Esophagus muscularis mucosa (tissue), 3 donors: ENCODE measurements around the gene MCF2L.
A peak's percentile ranks its signal among the peaks of the same experiment; 100 is the strongest.

Experiments used
- POLR2A ChIP-seq: fragments of 450-650 bp; IDR thresholded peaks from one replicate; pipeline ENCODE4 v1.6.1; 2017; ENCODE audit warnings: antibody characterized with exemption, moderate library complexity, mild to moderate bottlenecking, low read depth
- POLR2AphosphoS5 ChIP-seq, 2 donors: sonication (generic); formaldehyde crosslinking; IDR thresholded peaks; one replicate each; pipeline ENCODE4 v1.6.1; 2017; ENCODE audit warnings: antibody characterized with exemption in 2 of 2
- TF ChIP-seq, protein P1 (sequence below), 3 experiments: fragments of 200-600 bp in 2 of 3; fragments of 450-650 bp in 1 of 3; sonication (generic) in 2 of 3; IDR thresholded peaks; one replicate each; pipeline ENCODE4 v1.5.1; 2017 to 2019; ENCODE audit warnings: antibody characterized with exemption in 3 of 3, mild to moderate bottlenecking in 2 of 3, moderate library complexity in 1 of 3

DNA sequence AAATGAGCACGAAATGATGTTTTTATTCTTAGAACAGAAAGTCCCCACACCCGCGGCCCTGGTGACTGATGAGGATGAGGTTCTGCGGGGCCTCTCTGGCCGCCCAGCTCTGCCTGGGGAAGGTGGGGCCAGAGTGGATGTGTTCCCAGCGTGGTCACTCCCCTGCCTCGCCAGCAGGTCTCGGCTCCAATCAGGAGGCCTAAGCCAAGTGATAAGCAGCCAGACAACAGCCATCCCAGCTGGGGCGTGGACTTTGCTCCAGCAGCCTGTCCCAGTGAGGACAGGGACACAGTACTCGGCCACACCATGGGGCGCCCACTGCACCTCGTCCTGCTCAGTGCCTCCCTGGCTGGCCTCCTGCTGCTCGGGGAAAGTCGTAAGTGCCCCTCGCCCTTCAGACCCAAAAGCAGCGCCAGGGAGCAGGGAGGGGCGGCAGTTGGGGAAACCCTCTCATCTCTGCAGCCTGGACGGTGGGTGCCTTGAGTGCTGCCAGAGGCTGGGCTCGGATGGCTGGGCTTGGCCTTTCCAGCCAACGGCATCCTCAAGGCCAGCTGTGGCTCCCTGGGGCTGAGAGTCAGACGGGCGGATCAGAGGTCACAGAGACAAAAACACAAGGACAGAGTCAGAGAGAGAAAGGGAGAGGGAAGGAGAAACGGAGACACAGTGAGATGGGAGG lies 153.7 kb downstream of the MCF2L start, which contains the start of gene F10:
- TF ChIP-seq POLR2AphosphoS5 (IDR thresholded peaks at IDR 0.05) (peak; percentile 31 to 41), POLR2A (no peak)
- TF ChIP-seq, protein P1, sequence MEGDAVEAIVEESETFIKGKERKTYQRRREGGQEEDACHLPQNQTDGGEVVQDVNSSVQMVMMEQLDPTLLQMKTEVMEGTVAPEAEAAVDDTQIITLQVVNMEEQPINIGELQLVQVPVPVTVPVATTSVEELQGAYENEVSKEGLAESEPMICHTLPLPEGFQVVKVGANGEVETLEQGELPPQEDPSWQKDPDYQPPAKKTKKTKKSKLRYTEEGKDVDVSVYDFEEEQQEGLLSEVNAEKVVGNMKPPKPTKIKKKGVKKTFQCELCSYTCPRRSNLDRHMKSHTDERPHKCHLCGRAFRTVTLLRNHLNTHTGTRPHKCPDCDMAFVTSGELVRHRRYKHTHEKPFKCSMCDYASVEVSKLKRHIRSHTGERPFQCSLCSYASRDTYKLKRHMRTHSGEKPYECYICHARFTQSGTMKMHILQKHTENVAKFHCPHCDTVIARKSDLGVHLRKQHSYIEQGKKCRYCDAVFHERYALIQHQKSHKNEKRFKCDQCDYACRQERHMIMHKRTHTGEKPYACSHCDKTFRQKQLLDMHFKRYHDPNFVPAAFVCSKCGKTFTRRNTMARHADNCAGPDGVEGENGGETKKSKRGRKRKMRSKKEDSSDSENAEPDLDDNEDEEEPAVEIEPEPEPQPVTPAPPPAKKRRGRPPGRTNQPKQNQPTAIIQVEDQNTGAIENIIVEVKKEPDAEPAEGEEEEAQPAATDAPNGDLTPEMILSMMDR (IDR thresholded peaks at IDR 0.05), result no peak
